OCI-LY7 (cell line): ENCODE results near the gene FCMR. TPM values are rescaled to one million over a fixed set of nuclear protein-coding genes. Genes with fewer than 3 reads are reported as not detected.

Experiments used
- BruUV-seq: library from RNA; stranded (reverse); fragments of 400-500 nt; replicated peaks from 2 replicates; lab custom pipeline; 2021; lab: Mats Ljungman, UMichigan
- CTCF ChIA-PET: fragments of 300-600 bp; sonication (Branson Sonifier 250); formaldehyde crosslinking; loops from one replicate; lab custom pipeline; 2022; ENCODE audit warnings: antibody characterized with exemption; ENCODE audit not compliant: unreplicated experiment; lab: Charles Lee
- POLR2A ChIA-PET: fragments of 300-600 bp; sonication (Branson Sonifier 250); formaldehyde crosslinking; loops from one replicate; lab custom pipeline; 2022; ENCODE audit warnings: antibody characterized with exemption; lab: Charles Lee
- DNase-seq: peaks from one replicate; pipeline ENCODE4 v3.0.0-alpha.2; 2015; ENCODE audit warnings: low spot score
- H2AFZ ChIP-seq: fragments of 200-600 bp; sonication (generic), shearing (Covaris generic); 2 replicates; pipeline ENCODE4 v1.6.1; 2014; ENCODE audit warnings: mild to moderate bottlenecking, antibody characterized with exemption, low read length, moderate library complexity
- H3K27ac ChIP-seq: fragments of 200-600 bp; sonication (generic); 2 replicates; pipeline ENCODE4 v1.5.1; 2014; ENCODE audit warnings: mixed run types, low read depth, mild to moderate bottlenecking, moderate library complexity, low read length, inconsistent platforms; ENCODE audit not compliant: poor library complexity, severe bottlenecking
- H3K36me3 ChIP-seq: fragments of 200-600 bp; sonication (generic); 2 replicates; pipeline ENCODE4 v1.6.1; 2014; ENCODE audit warnings: mild to moderate bottlenecking, antibody characterized with exemption, low read length, moderate library complexity, mixed read lengths; ENCODE audit not compliant: insufficient read depth
- H3K4me1 ChIP-seq: fragments of 200-600 bp; sonication (generic); 2 replicates; pipeline ENCODE4 v1.5.1; 2014; ENCODE audit warnings: mild to moderate bottlenecking, low read length; ENCODE audit not compliant: insufficient read depth, poor library complexity, severe bottlenecking
- H3K4me2 ChIP-seq: fragments of 200-600 bp; sonication (generic); 2 replicates; pipeline ENCODE4 v1.6.1; 2014; ENCODE audit warnings: mild to moderate bottlenecking, low read length
- H3K4me3 ChIP-seq: fragments of 200-600 bp; sonication (generic); 2 replicates; pipeline ENCODE4 v1.5.1; 2014; ENCODE audit warnings: mild to moderate bottlenecking, low read depth, low read length; ENCODE audit not compliant: poor library complexity, severe bottlenecking
- H3K79me2 ChIP-seq: fragments of 200-600 bp; sonication (generic); 2 replicates; pipeline ENCODE4 v1.6.1; 2016; ENCODE audit warnings: low read depth, mild to moderate bottlenecking, low read length, moderate library complexity, mixed read lengths; ENCODE audit not compliant: insufficient read depth
- H3K9me2 ChIP-seq: fragments of 200-600 bp; sonication (generic); 2 replicates; pipeline ENCODE4 v1.6.1; 2016; ENCODE audit warnings: mild to moderate bottlenecking, low read length, mixed read lengths; ENCODE audit not compliant: insufficient read depth
- H3K9me3 ChIP-seq: fragments of 200-600 bp; sonication (generic); 2 replicates; pipeline ENCODE4 v1.6.1; 2014; ENCODE audit warnings: mild to moderate bottlenecking, mixed run types, low read length, mixed read lengths
- H4K20me1 ChIP-seq: fragments of 200-600 bp; sonication (generic); 2 replicates; pipeline ENCODE4 v1.6.1; 2014; ENCODE audit warnings: mild to moderate bottlenecking, antibody characterized with exemption, low read length, moderate library complexity, mixed read lengths; ENCODE audit not compliant: insufficient read depth
- CTCF ChIP-seq: fragments of 200-600 bp; sonication (generic); conservative IDR thresholded peaks from 2 replicates; pipeline ENCODE4 v1.5.1; 2014; ENCODE audit warnings: mild to moderate bottlenecking, antibody characterized with exemption, low read length, moderate library complexity, mixed read lengths
- EZH2phosphoT487 ChIP-seq: fragments of 200-600 bp; sonication (generic); IDR thresholded peaks from 2 replicates; pipeline ENCODE4 v1.6.1; 2018; ENCODE audit warnings: low read depth, borderline replicate concordance, mild to moderate bottlenecking, mixed run types, antibody characterized with exemption, low read length, moderate library complexity, mixed read lengths
- intact Hi-C: fragments of 100-400 bp; cut with micrococcal nuclease; formaldehyde crosslinking; loops from one replicate; pipeline ENCODE4 v1.10.0; 2022; ENCODE audit not compliant: unreplicated experiment
- total RNA-seq, 2 experiments: library from RNA; depleted of rRNA in 1 of 2; stranded (reverse); fragments of >200 nt in 1 of 2; shearing (Covaris generic) in 1 of 2; gene quantifications; 2 replicates each; pipeline ENCODE4 v1.2.3, GENCODE V29; 2014 to 2022

Gene FCMR
- total RNA-seq, 2 experiments from 2014 or later, result 5.2 to 9.2 TPM

GRCh38 chr1:206970446-206970845, 48.7 kb upstream of the FCMR start, which contains the start of gene FCAMR:
Gene FCAMR, minus strand, starts transcription at chr1:206970460. Its CDS starts 335 bp downstream, at chr1:206970125.
- TF ChIP-seq CTCF (no peak), EZH2phosphoT487 (no peak)
- H3K36me3 ChIP-seq, result no peaks in the 10 kb centered on the region
- H4K20me1 ChIP-seq, result no peaks in the 10 kb centered on the region
- DNase-seq, result no peak
- CTCF ChIA-PET, result no interaction called here
- H2AFZ ChIP-seq, result no peak within 1 kb of the TSS
- no peaks in the 10 kb centered on the region for H3K9me3 ChIP-seq
- POLR2A ChIA-PET, result no interaction called here
- H3K79me2 ChIP-seq, result no peaks in the 10 kb centered on the region
- intact Hi-C loops, result no loop called here
- no TSS peak for BruUV-seq
- no peak within 1 kb of the TSS for H3K4me2 ChIP-seq
- no peak within 1 kb of the TSS for H3K4me3 ChIP-seq
- no peak within 1 kb of the TSS for H3K27ac ChIP-seq
- H3K4me1 ChIP-seq, result no peaks in the 10 kb centered on the region
- H3K9me2 ChIP-seq, result no peaks in the 10 kb centered on the region

GRCh38 chr1:206969090-206969489, 47.3 kb upstream of the FCMR start:
- ChIA-PET POLR2A (no interaction called here), CTCF (no interaction called here)
- Histone ChIP-seq H3K4me1 (no peaks in the 10 kb centered on the region), H3K27ac (no peak overlapping the region), H3K9me3 (no peaks in the 10 kb centered on the region), H4K20me1 (no peaks in the 10 kb centered on the region), H3K4me3 (no peak overlapping the region), H3K9me2 (no peaks in the 10 kb centered on the region), H3K36me3 (no peaks in the 10 kb centered on the region), H3K79me2 (no peaks in the 10 kb centered on the region), H3K4me2 (no peak overlapping the region), H2AFZ (no peak overlapping the region)
- intact Hi-C loops, result no loop called here
- no peak for DNase-seq
- TF ChIP-seq CTCF, result no peak
- no peak for TF ChIP-seq EZH2phosphoT487
- no TSS peak for BruUV-seq

- no TSS peak for BruUV-seq
- no peaks in the 10 kb centered on the region for H3K4me1 ChIP-seq
- CTCF ChIA-PET, result no interaction called here
These were observed 45.5 kb upstream of the FCMR start for GRCh38 chr1:206967096-206967849.

More at GRCh38 chr1:206967096-206967849, 45.5 kb upstream of the FCMR start:
- Histone ChIP-seq H3K9me3 (no peaks in the 10 kb centered on the region), H2AFZ (no peak overlapping the region), H3K36me3 (no peaks in the 10 kb centered on the region), H3K79me2 (no peaks in the 10 kb centered on the region), H3K9me2 (no peaks in the 10 kb centered on the region), H4K20me1 (no peaks in the 10 kb centered on the region), H3K4me3 (no peak overlapping the region), H3K27ac (no peak overlapping the region), H3K4me2 (no peak overlapping the region)
- DNase-seq, result no peak
- intact Hi-C loops, result no loop called here
- POLR2A ChIA-PET, result no interaction called here
- TF ChIP-seq EZH2phosphoT487 (no peak), CTCF (no peak)
